Osteoblast (primary cell): ENCODE data around the gene CIAO3. TPM values are rescaled to one million over a fixed set of nuclear protein-coding genes. Genes with fewer than 3 reads are reported as not detected.
"Not testable (repeated sequence)": the region's sequence is repeated elsewhere in the genome, so short reads cannot be mapped to it uniquely, and the experiment has no call there.

Source experiments
- DNase-seq: peaks from one replicate; pipeline ENCODE4 v3.0.0; 2011; ENCODE audit warnings: low spot score, mixed read lengths; ENCODE audit not compliant: insufficient read length; ENCODE audit errors: missing footprints
- H2AFZ ChIP-seq: 2 replicates; pipeline ENCODE4 v1.6.0; 2011; ENCODE audit warnings: mild to moderate bottlenecking, low read length
- H3K27ac ChIP-seq: 2 replicates; pipeline ENCODE4 v1.5.1; 2011; ENCODE audit warnings: mild to moderate bottlenecking, low read depth, low read length, moderate library complexity
- H3K27me3 ChIP-seq: 2 replicates; pipeline ENCODE4 v1.6.0; 2012; ENCODE audit warnings: mild to moderate bottlenecking, control low read depth, inconsistent platforms, low read length, moderate library complexity; ENCODE audit not compliant: insufficient read depth
- H3K36me3 ChIP-seq: 2 replicates; pipeline ENCODE4 v1.5.1; 2011; ENCODE audit warnings: mild to moderate bottlenecking, low read length, control low read depth, moderate library complexity; ENCODE audit not compliant: insufficient read depth
- H3K4me1 ChIP-seq: 2 replicates; pipeline ENCODE4 v1.5.1; 2011; ENCODE audit warnings: mild to moderate bottlenecking, low read length, control low read depth, moderate library complexity; ENCODE audit not compliant: insufficient read depth
- H3K4me2 ChIP-seq: 2 replicates; pipeline ENCODE4 v1.6.0; 2011; ENCODE audit warnings: mild to moderate bottlenecking, low read length; ENCODE audit not compliant: insufficient read depth
- H3K4me3 ChIP-seq: fragments of 200-600 bp; sonication (generic); 3 replicates; pipeline ENCODE4 v1.5.1; 2012; ENCODE audit warnings: mild to moderate bottlenecking, low read length, inconsistent platforms; ENCODE audit not compliant: insufficient read depth
- H3K79me2 ChIP-seq: 2 replicates; pipeline ENCODE4 v1.6.0; 2012; ENCODE audit warnings: mild to moderate bottlenecking, low read length, control low read depth, inconsistent platforms; ENCODE audit not compliant: insufficient read depth
- H3K9me3 ChIP-seq: 2 replicates; pipeline ENCODE4 v1.5.1; 2011; ENCODE audit warnings: low read depth, low read length, control low read depth
- H4K20me1 ChIP-seq: 2 replicates; pipeline ENCODE4 v1.6.0; 2012; ENCODE audit warnings: mild to moderate bottlenecking, low read length, control low read depth; ENCODE audit not compliant: insufficient read depth
- total RNA-seq: library from RNA; depleted of rRNA; stranded (reverse); fragments of >200 nt; gene quantifications from 2 replicates; pipeline ENCODE4 v1.2.3, GENCODE V29; 2012
- TF ChIP-seq, protein P1 (sequence below): IDR thresholded peaks from 2 replicates; pipeline ENCODE4 v1.5.1; 2011; ENCODE audit warnings: mild to moderate bottlenecking, low read depth, low read length, moderate library complexity; ENCODE audit errors: extremely low read depth

CIAO3 gene
- total RNA-seq, 1 donor, result 32.2 TPM

DNA sequence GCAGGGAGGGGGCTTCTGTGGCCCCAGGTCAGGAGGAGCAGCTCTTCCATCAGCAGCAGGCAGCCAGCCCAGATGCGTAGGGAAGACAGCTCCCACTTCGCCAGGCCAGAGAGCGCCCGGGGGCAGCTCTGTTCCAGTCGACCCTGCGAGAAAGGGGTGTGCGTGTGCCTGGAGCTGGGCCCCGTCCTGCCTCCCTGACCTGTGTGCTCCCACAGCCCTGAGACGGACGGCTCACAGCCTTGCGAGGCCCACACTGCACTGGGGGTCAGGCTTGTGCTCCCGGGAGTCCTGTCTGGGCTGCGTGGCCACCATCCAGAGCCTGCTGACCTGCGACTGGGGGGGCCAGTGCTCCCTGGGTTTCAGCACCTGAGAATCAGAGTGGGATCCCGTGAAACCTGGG is 19.3 kb upstream of the CIAO3 start:
- no peak overlapping the region for H2AFZ ChIP-seq
- TF ChIP-seq, protein P1, sequence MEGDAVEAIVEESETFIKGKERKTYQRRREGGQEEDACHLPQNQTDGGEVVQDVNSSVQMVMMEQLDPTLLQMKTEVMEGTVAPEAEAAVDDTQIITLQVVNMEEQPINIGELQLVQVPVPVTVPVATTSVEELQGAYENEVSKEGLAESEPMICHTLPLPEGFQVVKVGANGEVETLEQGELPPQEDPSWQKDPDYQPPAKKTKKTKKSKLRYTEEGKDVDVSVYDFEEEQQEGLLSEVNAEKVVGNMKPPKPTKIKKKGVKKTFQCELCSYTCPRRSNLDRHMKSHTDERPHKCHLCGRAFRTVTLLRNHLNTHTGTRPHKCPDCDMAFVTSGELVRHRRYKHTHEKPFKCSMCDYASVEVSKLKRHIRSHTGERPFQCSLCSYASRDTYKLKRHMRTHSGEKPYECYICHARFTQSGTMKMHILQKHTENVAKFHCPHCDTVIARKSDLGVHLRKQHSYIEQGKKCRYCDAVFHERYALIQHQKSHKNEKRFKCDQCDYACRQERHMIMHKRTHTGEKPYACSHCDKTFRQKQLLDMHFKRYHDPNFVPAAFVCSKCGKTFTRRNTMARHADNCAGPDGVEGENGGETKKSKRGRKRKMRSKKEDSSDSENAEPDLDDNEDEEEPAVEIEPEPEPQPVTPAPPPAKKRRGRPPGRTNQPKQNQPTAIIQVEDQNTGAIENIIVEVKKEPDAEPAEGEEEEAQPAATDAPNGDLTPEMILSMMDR, result no peak
- no peak overlapping the region for H3K4me3 ChIP-seq
- no peak for DNase-seq
- no peaks in the 10 kb centered on the region for H3K79me2 ChIP-seq
- H3K27ac ChIP-seq, result no peak overlapping the region
- no peak overlapping the region for H3K4me2 ChIP-seq
- H3K4me1 ChIP-seq, result no peaks in the 10 kb centered on the region
- H3K9me3 ChIP-seq, result no peaks in the 10 kb centered on the region
- H3K36me3 ChIP-seq, result no peaks in the 10 kb centered on the region
- H3K27me3 ChIP-seq, result no peaks in the 10 kb centered on the region
- no peaks in the 10 kb centered on the region for H4K20me1 ChIP-seq

- no peak overlapping the region for H2AFZ ChIP-seq
Observed at GRCh38 chr16:759110-759910, 18.5 kb upstream of the CIAO3 start.

GRCh38 chr16:756428-756827 is 15.6 kb upstream of the CIAO3 start:
- no peak for DNase-seq
- no peak overlapping the region for H2AFZ ChIP-seq
- H3K4me3 ChIP-seq, result no peak overlapping the region
- H3K4me2 ChIP-seq, result no peak overlapping the region
- peaks cover 6% of the 10 kb centered on the region for H3K27me3 ChIP-seq
- TF ChIP-seq, protein P1, result no peak
- H4K20me1 ChIP-seq, result no peaks in the 10 kb centered on the region
- no peaks in the 10 kb centered on the region for H3K4me1 ChIP-seq
- no peak overlapping the region for H3K27ac ChIP-seq
- no peaks in the 10 kb centered on the region for H3K79me2 ChIP-seq
- H3K36me3 ChIP-seq, result no peaks in the 10 kb centered on the region
- H3K9me3 ChIP-seq, result no peaks in the 10 kb centered on the region

More at GRCh38 chr16:759110-759910, 18.5 kb upstream of the CIAO3 start:
- Histone ChIP-seq H3K9me3 (no peaks in the 10 kb centered on the region), H4K20me1 (no peaks in the 10 kb centered on the region), H3K27me3 (no peaks in the 10 kb centered on the region), H3K4me1 (no peaks in the 10 kb centered on the region), H3K27ac (no peak overlapping the region), H3K4me2 (no peak overlapping the region), H3K79me2 (no peaks in the 10 kb centered on the region), H3K36me3 (no peaks in the 10 kb centered on the region), H3K4me3 (no peak overlapping the region)
- no peak for DNase-seq
- TF ChIP-seq, protein P1, result no peak

DNA sequence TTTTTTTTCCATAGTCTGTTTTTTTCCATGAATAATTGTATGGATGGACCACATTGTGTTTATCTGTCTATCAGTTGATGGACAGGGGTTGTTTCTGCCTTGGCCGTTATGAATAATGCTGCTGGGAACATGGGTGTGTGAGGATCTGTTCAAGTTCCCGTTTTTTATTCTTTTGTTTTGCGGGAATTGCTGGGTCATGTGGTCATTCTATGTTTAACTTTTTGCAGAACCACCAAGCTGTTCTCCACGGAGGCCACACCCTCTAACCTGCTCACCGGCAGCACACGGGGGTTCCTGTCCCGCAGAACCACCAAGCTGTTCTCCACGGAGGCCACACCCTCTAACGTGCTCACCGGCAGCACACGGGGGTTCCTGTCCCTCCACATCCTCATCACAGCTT is 13.9 kb upstream of the CIAO3 start:
- no peaks in the 10 kb centered on the region for H3K36me3 ChIP-seq
- H3K79me2 ChIP-seq, result no peaks in the 10 kb centered on the region
- TF ChIP-seq, protein P1, result no peak
- peaks cover 12% of the 10 kb centered on the region for H3K27me3 ChIP-seq
- no peak for DNase-seq
- no peak overlapping the region for H3K27ac ChIP-seq
- H4K20me1 ChIP-seq, result no peaks in the 10 kb centered on the region
- H3K4me3 ChIP-seq, result no peak overlapping the region
- H3K4me2 ChIP-seq, result no peak overlapping the region
- H3K9me3 ChIP-seq, result no peaks in the 10 kb centered on the region
- no peak overlapping the region for H2AFZ ChIP-seq
- H3K4me1 ChIP-seq, result no peaks in the 10 kb centered on the region

- not testable (repeated sequence) for H3K4me3 ChIP-seq, H4K20me1 ChIP-seq, H3K4me2 ChIP-seq, H3K4me1 ChIP-seq, H3K27ac ChIP-seq, H3K36me3 ChIP-seq, H2AFZ ChIP-seq, H3K79me2 ChIP-seq, H3K9me3 ChIP-seq, DNase-seq
- H3K27me3 ChIP-seq, result peaks cover 12% of the 10 kb centered on the region
Observed at GRCh38 chr16:754121-754607, 13.4 kb upstream of the CIAO3 start.
